Smooth muscle cell (in vitro differentiated cells): ENCODE results near the gene KRCC1. TPM values are rescaled to one million over a fixed set of nuclear protein-coding genes. Genes with fewer than 3 reads are reported as not detected.
"Not testable (repeated sequence)": the region's sequence is repeated elsewhere in the genome, so short reads cannot be mapped to it uniquely, and the experiment has no call there.

ENCODE experiments used
- DNase-seq: peaks from one replicate; lab custom pipeline; 2025; ENCODE audit not compliant: unreplicated experiment; lab: John Stamatoyannopoulos, UW
- H2AFZ ChIP-seq: fragments of 200-600 bp; sonication (generic); 2 replicates; pipeline ENCODE4 v1.6.0; 2016; ENCODE audit warnings: antibody characterized with exemption, low read depth, mild to moderate bottlenecking
- H3F3A ChIP-seq: fragments of 200-600 bp; sonication (generic); 2 replicates; pipeline ENCODE4 v1.6.0; 2017; ENCODE audit warnings: antibody characterized with exemption, low read depth
- H3K27ac ChIP-seq: fragments of 200-600 bp; sonication (generic); 2 replicates; pipeline ENCODE4 v1.5.1; 2016; ENCODE audit warnings: low read depth, mild to moderate bottlenecking
- H3K27me3 ChIP-seq: fragments of 200-600 bp; sonication (generic); 2 replicates; pipeline ENCODE4 v1.6.1; 2016; ENCODE audit warnings: low read depth, mild to moderate bottlenecking
- H3K36me3 ChIP-seq: fragments of 200-600 bp; sonication (generic); 2 replicates; pipeline ENCODE4 v1.5.1; 2016; ENCODE audit warnings: low read depth
- H3K4me1 ChIP-seq: fragments of 200-600 bp; sonication (generic); 2 replicates; pipeline ENCODE4 v1.5.1; 2016; ENCODE audit warnings: low read depth
- H3K4me2 ChIP-seq: fragments of 200-600 bp; sonication (generic); 2 replicates; pipeline ENCODE4 v1.6.0; 2016; ENCODE audit warnings: mild to moderate bottlenecking
- H3K4me3 ChIP-seq: fragments of 200-600 bp; sonication (generic); 2 replicates; pipeline ENCODE4 v1.5.1; 2016; ENCODE audit warnings: mild to moderate bottlenecking
- H3K79me2 ChIP-seq: fragments of 200-600 bp; sonication (generic); 2 replicates; pipeline ENCODE4 v1.6.0; 2016; ENCODE audit warnings: low read depth, mild to moderate bottlenecking
- H3K9ac ChIP-seq: fragments of 200-600 bp; sonication (generic); 2 replicates; pipeline ENCODE4 v1.6.0; 2016; ENCODE audit warnings: low read depth
- H3K9me3 ChIP-seq: fragments of 200-600 bp; sonication (generic); replicated peaks from 2 replicates; pipeline ENCODE4 v1.5.1; 2016; ENCODE audit warnings: low read depth
- H4K20me1 ChIP-seq: fragments of 200-600 bp; sonication (generic); 2 replicates; pipeline ENCODE4 v1.6.0; 2016; ENCODE audit warnings: low read depth
- WGBS: methylation state at CpG from one replicate; pipeline ENCODE4 v1.1.7; 2016; ENCODE audit warnings: low lambda C conversion rate; 5-methylcytosine and 5-hydroxymethylcytosine counted together
- microRNA-seq: library from miRNA; unstranded; fragments of <30 nt; microRNA quantifications from one replicate; pipeline ENCODE4, GENCODE V29; 2016; ENCODE audit warnings: borderline number of aligned reads
- polyA plus RNA-seq: library from polyadenylated mRNA; unstranded; fragments of >200 nt; fragmentation: Nextera tagmentation; extraction: Ambion mirVana; gene quantifications from 2 replicates; pipeline ENCODE4 v1.2.1, GENCODE V29; 2016
- small RNA-seq: library from RNA; depleted of rRNA; stranded (forward); fragments of <200 nt; gene quantifications from one replicate; pipeline ENCODE3, GENCODE V24; 2014
- total RNA-seq: library from RNA; depleted of rRNA; stranded (reverse); fragments of >200 nt; gene quantifications from 2 replicates; pipeline ENCODE4 v1.2.3, GENCODE V29; 2014

Gene KRCC1
- total and polyA plus RNA-seq, 2 experiments from 2014 or later: 19.7 to 45.9 TPM

GRCh38 chr2:87987473-87987872 lies 68.1 kb downstream of the KRCC1 start:
- H3F3A ChIP-seq, H3K27me3 ChIP-seq, H3K9me3 ChIP-seq, H3K27ac ChIP-seq, DNase-seq, H2AFZ ChIP-seq, H3K4me2 ChIP-seq, H4K20me1 ChIP-seq, H3K79me2 ChIP-seq, H3K9ac ChIP-seq, H3K36me3 ChIP-seq, H3K4me1 ChIP-seq, H3K4me3 ChIP-seq: not testable (repeated sequence)
- no CpG with 5 or more reads among the region's 1 CpG for WGBS

GRCh38 chr2:87985902-87986301 lies 69.7 kb downstream of the KRCC1 start:
- H3K9me3 ChIP-seq, H3F3A ChIP-seq, H3K9ac ChIP-seq, H3K36me3 ChIP-seq, H3K4me1 ChIP-seq, H3K4me3 ChIP-seq, H2AFZ ChIP-seq, H3K79me2 ChIP-seq, H3K4me2 ChIP-seq, H4K20me1 ChIP-seq, DNase-seq, H3K27me3 ChIP-seq, H3K27ac ChIP-seq: not testable (repeated sequence)
- 76% methylated on average over 5 of the region's 5 CpGs for WGBS

- not testable (repeated sequence) for H3K4me1 ChIP-seq, H3K4me3 ChIP-seq, H3K27ac ChIP-seq, H3K9me3 ChIP-seq, H3F3A ChIP-seq, DNase-seq, H3K27me3 ChIP-seq, H3K79me2 ChIP-seq, H2AFZ ChIP-seq, H3K4me2 ChIP-seq, H3K9ac ChIP-seq, H4K20me1 ChIP-seq, H3K36me3 ChIP-seq
- no CpG with 5 or more reads among the region's 3 CpGs for WGBS
These were observed 74.4 kb downstream of the KRCC1 start for GRCh38 chr2:87981182-87981581.

Small RNAs within 50 kb of the gene (microRNA-seq; reads per million reads assigned to microRNA genes)
- gene MIR4780: not detected

Small RNAs within 50 kb of the gene (small RNA-seq; reads per million reads assigned to genes)
- gene MIR4780: not detected
- 1.8 reads per million, percentile 41 among the genes with 10 or more reads in this experiment for gene RNU2-63P

Other genes with a start within 250 kb of the KRCC1 start
- 21.4 and 24.4 TPM in 2 replicates for gene RGPD2, start 230.0 kb downstream of the KRCC1 start, total RNA-seq
- 6.5 and 12.6 TPM in 2 replicates for gene RGPD2, start 230.0 kb downstream of the KRCC1 start, polyA plus RNA-seq
- under 0.01 TPM in 1 of 2 replicates, not detected in the other for gene RNU2-63P, start 39.2 kb downstream of the KRCC1 start, total RNA-seq
- 3.4 and 3.5 TPM in 2 replicates for gene RNU2-63P, start 39.2 kb downstream of the KRCC1 start, polyA plus RNA-seq
- gene SMYD1, start 12.0 kb upstream of the KRCC1 start, total RNA-seq: not detected in 2 replicates
- 0.06 TPM in 1 of 2 replicates, not detected in the other for gene SMYD1, start 12.0 kb upstream of the KRCC1 start, polyA plus RNA-seq
- not detected in 2 replicates for gene FABP1, start 72.3 kb upstream of the KRCC1 start, total RNA-seq
- gene FABP1, start 72.3 kb upstream of the KRCC1 start, polyA plus RNA-seq: 0.35 and 0.42 TPM in 2 replicates
- 0.58 and 1.3 TPM in 2 replicates for gene THNSL2, start 114.6 kb upstream of the KRCC1 start, total RNA-seq
- gene THNSL2, start 114.6 kb upstream of the KRCC1 start, polyA plus RNA-seq: 1.9 and 2.5 TPM in 2 replicates